SK-N-MC (cell line): Measurements from ENCODE around the gene ZNF804B.

Experiments
- DNase-seq: peaks from one replicate; pipeline ENCODE4 v3.0.0-alpha.2; 2011; ENCODE audit warnings: low read depth, low spot score
- H3K27ac ChIP-seq: fragments of 200-600 bp; sonication (generic); 2 replicates; pipeline ENCODE4 v1.5.1; 2016; ENCODE audit warnings: mixed run types
- H3K36me3 ChIP-seq: fragments of 200-600 bp; sonication (generic); 2 replicates; pipeline ENCODE4 v1.6.1; 2017; ENCODE audit warnings: antibody characterized with exemption, low read length, mixed read lengths; ENCODE audit not compliant: insufficient read depth
- H3K4me3 ChIP-seq: fragments of 200-600 bp; sonication (generic); 2 replicates; pipeline ENCODE4 v1.5.1; 2016
- H3K9ac ChIP-seq: fragments of 200-600 bp; sonication (generic); 2 replicates; pipeline ENCODE4 v1.8.0; 2017; ENCODE audit warnings: mixed run types, mixed read lengths; ENCODE audit not compliant: insufficient read length
- H3K9me3 ChIP-seq: fragments of 200-600 bp; sonication (generic); 2 replicates; pipeline ENCODE4 v1.6.1; 2017; ENCODE audit warnings: low read depth, mild to moderate bottlenecking, antibody characterized with exemption, low read length, moderate library complexity, mixed read lengths
- EZH2 ChIP-seq: fragments of 200-600 bp; sonication (generic); IDR thresholded peaks from one replicate; pipeline ENCODE4 v1.6.1; 2017; ENCODE audit warnings: antibody characterized with exemption
- FOXP2 ChIP-seq: optimal IDR thresholded peaks from 2 replicates; pipeline ENCODE3; 2011; ENCODE audit warnings: mild to moderate bottlenecking, moderate library complexity; ENCODE audit not compliant: insufficient read depth; ENCODE audit errors: extremely low read length, control extremely low read depth
- POLR2AphosphoS5 ChIP-seq: IDR thresholded peaks from 2 replicates; pipeline ENCODE4 v1.6.1; 2012; ENCODE audit warnings: mild to moderate bottlenecking, low read depth, low read length, borderline replicate concordance

The ZNF804B gene

GRCh38 chr7:88965371-88965770 lies 205.9 kb downstream of the ZNF804B start:
- Histone ChIP-seq H3K9me3 (no peaks in the 10 kb centered on the region), H3K4me3 (no peak overlapping the region), H3K9ac (no peak overlapping the region), H3K27ac (no peak overlapping the region), H3K36me3 (no peaks in the 10 kb centered on the region)
- no peak for DNase-seq
- TF ChIP-seq POLR2AphosphoS5 (no peak), EZH2 (no peak), FOXP2 (no peak)

GRCh38 chr7:88967432-88967831 lies 207.9 kb downstream of the ZNF804B start:
- DNase-seq, result no peak
- H3K9me3 ChIP-seq, result no peaks in the 10 kb centered on the region
- H3K27ac ChIP-seq, result no peak overlapping the region
- H3K36me3 ChIP-seq, result no peaks in the 10 kb centered on the region
- no peak overlapping the region for H3K4me3 ChIP-seq
- H3K9ac ChIP-seq, result no peak overlapping the region
- no peak for TF ChIP-seq POLR2AphosphoS5

DNA sequence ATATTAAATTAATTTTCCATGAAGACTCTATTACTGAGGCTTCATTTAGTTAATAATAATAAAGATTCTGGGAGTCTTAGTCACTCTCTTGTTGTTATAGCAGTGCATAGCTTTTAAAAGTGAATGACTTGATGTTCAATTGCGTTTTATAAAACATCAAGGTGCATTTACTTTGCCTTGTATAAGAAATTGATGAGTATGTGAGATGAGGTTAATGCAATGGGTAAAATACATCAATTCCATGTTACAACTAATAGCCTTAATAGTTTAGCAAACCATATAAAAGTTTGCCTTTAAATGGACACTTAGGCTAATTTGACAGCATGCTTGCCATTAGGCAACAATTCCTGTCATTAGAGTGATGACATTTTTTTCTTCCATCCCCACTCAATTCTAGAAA lies 209.7 kb downstream of the ZNF804B start:
- no peak for TF ChIP-seq POLR2AphosphoS5
- no peak for TF ChIP-seq EZH2
- no peak for TF ChIP-seq FOXP2
- no peak overlapping the region for H3K9ac ChIP-seq
- DNase-seq, result no peak

DNA sequence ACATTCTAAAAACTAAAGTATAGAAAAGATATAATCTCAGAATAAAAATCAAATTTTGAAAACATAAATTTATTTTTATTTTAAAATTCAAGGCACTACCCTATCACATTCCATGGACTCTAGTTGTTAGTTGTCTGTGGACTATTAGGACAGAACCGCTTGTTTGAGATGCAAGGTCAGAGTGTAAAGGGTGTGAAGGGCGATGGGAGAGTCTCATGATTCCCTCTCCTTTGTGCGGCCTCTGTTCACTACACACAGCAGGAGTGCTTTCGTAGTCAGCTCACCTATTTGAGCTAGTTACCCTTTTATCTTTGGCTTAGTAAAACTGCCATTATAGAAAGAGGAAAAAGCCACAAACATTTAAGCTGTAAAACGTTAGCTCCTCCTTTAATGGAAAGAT lies 225.8 kb downstream of the ZNF804B start:
- Histone ChIP-seq H3K36me3 (no peaks in the 10 kb centered on the region), H3K9ac (no peak overlapping the region), H3K9me3 (no peaks in the 10 kb centered on the region), H3K27ac (no peak overlapping the region), H3K4me3 (no peak overlapping the region)
- TF ChIP-seq FOXP2, result no peak
- TF ChIP-seq EZH2, result no peak
- TF ChIP-seq POLR2AphosphoS5, result no peak
- no peak for DNase-seq

More for the DNA sequence above, 209.7 kb downstream of the ZNF804B start:
- Histone ChIP-seq H3K4me3 (no peak overlapping the region), H3K27ac (no peak overlapping the region), H3K9me3 (no peaks in the 10 kb centered on the region), H3K36me3 (no peaks in the 10 kb centered on the region)

GRCh38 chr7:89001306-89001705 lies 241.8 kb downstream of the ZNF804B start:
- H3K4me3 ChIP-seq, result peak overlapping the region; percentile 23
- H3K9me3 ChIP-seq, result no peaks in the 10 kb centered on the region
- H3K9ac ChIP-seq, result no peak overlapping the region
- DNase-seq, result peak; percentile 45
- H3K36me3 ChIP-seq, result no peaks in the 10 kb centered on the region
- no peak for TF ChIP-seq EZH2
- no peak for TF ChIP-seq FOXP2
- TF ChIP-seq POLR2AphosphoS5, result no peak; the same call in 1 of the 2 replicates
- peak overlapping the region; percentile 75; the same call in 1 of the 2 replicates for H3K27ac ChIP-seq

DNA sequence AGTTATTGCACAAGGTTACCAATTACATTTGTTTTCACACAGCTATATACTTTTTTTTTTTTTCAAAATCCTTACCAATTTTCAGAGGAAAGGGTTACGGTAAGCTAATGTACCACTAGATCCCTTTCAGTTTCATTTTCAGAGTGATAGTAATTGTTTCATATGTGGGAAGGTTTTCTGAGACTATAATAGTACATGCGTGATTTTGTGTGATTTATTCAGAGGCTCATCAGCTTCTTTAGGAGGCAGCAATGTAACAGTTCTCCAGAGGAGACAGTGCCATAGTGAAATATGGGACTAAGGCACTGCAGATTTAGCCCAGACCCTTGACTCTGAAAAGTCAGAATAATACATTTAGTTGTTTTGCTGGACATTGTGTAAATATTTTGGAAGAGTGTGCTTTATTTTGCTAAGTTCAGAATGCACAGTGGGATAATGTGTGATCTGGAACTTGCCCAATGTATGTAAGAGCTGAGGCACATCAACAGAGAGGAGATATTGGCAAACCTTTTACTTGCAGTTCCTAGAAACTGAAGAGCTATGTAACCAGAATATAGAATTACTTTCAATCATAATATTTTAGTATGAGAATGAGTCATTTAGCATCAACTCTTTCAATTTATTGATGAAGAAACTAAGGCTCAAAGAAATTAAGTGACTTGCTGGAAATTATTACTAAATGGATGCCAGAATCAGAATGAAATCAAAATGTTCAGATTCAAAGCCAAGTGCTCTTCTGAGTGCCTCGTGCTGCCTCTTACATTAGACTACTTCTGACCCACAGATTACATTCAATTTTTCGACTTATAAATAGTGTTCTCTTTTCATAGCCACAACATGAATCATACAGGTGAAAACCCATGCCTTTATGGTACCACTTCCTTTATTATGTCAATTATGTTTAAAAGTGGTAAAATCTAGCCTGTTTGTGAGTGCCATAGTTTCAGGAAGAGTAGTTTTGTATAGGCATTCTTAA lies 243.8 kb downstream of the ZNF804B start:
- DNase-seq, result no peak
- Histone ChIP-seq H3K4me3 (peak overlapping the region; percentile 44), H3K9me3 (no peaks in the 10 kb centered on the region), H3K36me3 (no peaks in the 10 kb centered on the region), H3K27ac (peak overlapping the region; percentile 88), H3K9ac (peak overlapping the region; percentile 39)
- TF ChIP-seq EZH2 (no peak), FOXP2 (no peak), POLR2AphosphoS5 (no peak)

GRCh38 chr7:89012016-89012415 lies 252.5 kb downstream of the ZNF804B start:
- TF ChIP-seq FOXP2 (no peak), POLR2AphosphoS5 (no peak), EZH2 (no peak)
- Histone ChIP-seq H3K9ac (no peak overlapping the region), H3K27ac (no peak overlapping the region), H3K4me3 (no peak overlapping the region), H3K9me3 (no peaks in the 10 kb centered on the region), H3K36me3 (no peaks in the 10 kb centered on the region)
- no peak for DNase-seq

DNA sequence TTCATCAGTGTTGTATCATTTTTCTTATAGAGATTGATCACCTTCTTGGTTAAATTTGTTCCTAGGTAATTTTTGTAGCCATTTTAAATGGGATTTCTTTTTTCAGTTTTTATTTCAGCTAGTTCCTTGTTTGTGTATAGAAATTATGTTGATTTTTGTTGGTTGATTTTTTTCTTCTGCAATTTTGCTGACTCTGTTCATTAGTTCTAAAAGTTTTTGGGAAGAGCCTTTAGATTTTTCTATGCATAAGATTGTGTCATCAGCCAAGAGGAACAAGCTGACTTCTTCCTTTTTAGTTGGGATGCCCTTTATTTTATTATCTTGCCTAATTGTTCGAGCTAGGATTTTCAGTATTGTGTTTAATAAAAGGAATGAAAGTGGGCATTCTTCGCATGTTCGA lies 258.2 kb downstream of the ZNF804B start:
- no peak overlapping the region for H3K27ac ChIP-seq
- H3K36me3 ChIP-seq, result no peaks in the 10 kb centered on the region
- H3K4me3 ChIP-seq, result no peak overlapping the region
- H3K9ac ChIP-seq, result no peak overlapping the region
- H3K9me3 ChIP-seq, result no peaks in the 10 kb centered on the region
- DNase-seq, result no peak
- no peak for TF ChIP-seq POLR2AphosphoS5
- no peak for TF ChIP-seq FOXP2
- TF ChIP-seq EZH2, result no peak

DNA sequence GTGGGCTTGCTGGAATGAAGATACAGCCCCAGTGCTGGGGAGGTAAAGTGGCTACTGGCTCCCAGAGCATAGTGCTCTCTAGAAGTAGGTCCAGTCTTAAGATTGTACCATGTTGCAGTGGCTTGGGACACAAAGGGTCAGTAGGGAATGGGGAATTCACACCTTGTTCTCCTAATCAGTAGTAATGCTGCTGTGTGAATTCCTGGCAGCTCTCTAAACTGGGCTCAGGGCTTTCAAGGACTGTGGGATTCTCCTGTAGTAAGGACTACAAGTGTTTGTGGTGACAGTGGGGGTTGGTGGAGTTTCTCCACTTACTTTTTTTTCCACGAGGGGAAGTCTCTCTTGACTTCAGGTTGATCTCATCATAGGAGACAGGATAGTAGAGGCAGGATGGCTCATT lies 262.2 kb downstream of the ZNF804B start:
- Histone ChIP-seq H3K9ac (no peak overlapping the region), H3K9me3 (no peaks in the 10 kb centered on the region), H3K36me3 (no peaks in the 10 kb centered on the region), H3K27ac (no peak overlapping the region), H3K4me3 (no peak overlapping the region)
- no peak for TF ChIP-seq EZH2
- no peak for TF ChIP-seq FOXP2
- no peak for TF ChIP-seq POLR2AphosphoS5
- no peak for DNase-seq

GRCh38 chr7:89023206-89023605 lies 263.7 kb downstream of the ZNF804B start:
- Histone ChIP-seq H3K27ac (0 out of 2 replicates have a peak overlapping the region, but pooled peaks have one; percentile 43), H3K9ac (no peak overlapping the region), H3K9me3 (no peaks in the 10 kb centered on the region), H3K4me3 (no peak overlapping the region), H3K36me3 (no peaks in the 10 kb centered on the region)
- no peak for DNase-seq
- TF ChIP-seq POLR2AphosphoS5 (no peak), EZH2 (no peak), FOXP2 (no peak)
